HepG2 (cell line): ENCODE results near the gene ST6GALNAC4. TPM values are rescaled to one million over a fixed set of nuclear protein-coding genes. Genes with fewer than 3 reads are reported as not detected.

Source experiments
- FOSL2 ChIP-seq: sonication (generic); formaldehyde crosslinking; IDR thresholded peaks from 2 replicates; pipeline ENCODE4 v1.4.0; 2020; ENCODE audit warnings: missing genetic modification reagents
- GPBP1L1 ChIP-seq: sonication (generic); formaldehyde crosslinking; IDR thresholded peaks from 2 replicates; pipeline ENCODE4 v1.5.0; 2020; ENCODE audit warnings: mild to moderate bottlenecking, missing genetic modification reagents
- GTF2F1 ChIP-seq: fragments of 150-350 bp; IDR thresholded peaks from 2 replicates; pipeline ENCODE4 v1.6.1; 2014; ENCODE audit warnings: low read length
- HNF1A ChIP-seq, 2 experiments: sonication (generic) in 1 of 2; formaldehyde crosslinking in 1 of 2; IDR thresholded peaks; 2 replicates each; pipeline versions ENCODE4 v1.4.0 to v1.6.1; 2016 to 2020; ENCODE audit warnings: borderline replicate concordance in 1 of 2, low read depth in 1 of 2, mild to moderate bottlenecking in 1 of 2, missing genetic modification reagents in 1 of 2
- KAT2B ChIP-seq: fragments of 150-350 bp; IDR thresholded peaks from 2 replicates; pipeline ENCODE4 v1.6.1; 2014; ENCODE audit warnings: low read depth, low read length, borderline replicate concordance
- MYPOP ChIP-seq: sonication (generic); formaldehyde crosslinking; IDR thresholded peaks from 2 replicates; pipeline ENCODE4 v1.8.1; 2023; ENCODE audit warnings: mild to moderate bottlenecking, moderate library complexity, missing genetic modification reagents
- NCOR1 ChIP-seq: fragments of 200-600 bp; sonication (generic); IDR thresholded peaks from 2 replicates; pipeline ENCODE4 v1.7.0; 2017; ENCODE audit warnings: antibody characterized with exemption, low read length, borderline replicate concordance
- PAX8 ChIP-seq: sonication (generic); formaldehyde crosslinking; IDR thresholded peaks from 2 replicates; pipeline ENCODE4 v1.8.0; 2022; ENCODE audit warnings: mild to moderate bottlenecking, missing genetic modification reagents, borderline replicate concordance
- PRPF4 ChIP-seq: fragments of 200-400 bp; formaldehyde crosslinking; IDR thresholded peaks from 2 replicates; pipeline ENCODE4 v1.6.1; 2016; ENCODE audit warnings: low read length, low read depth; ENCODE audit not compliant: poor library complexity, severe bottlenecking
- RFX1 ChIP-seq: fragments of 450-650 bp; IDR thresholded peaks from 2 replicates; pipeline ENCODE4 v1.6.1; 2017
- RFX3 ChIP-seq: IDR thresholded peaks from 2 replicates; pipeline ENCODE4 v1.6.1; 2016; ENCODE audit warnings: missing biosample characterization, missing genetic modification reagents
- RNF219 ChIP-seq: sonication (generic); formaldehyde crosslinking; IDR thresholded peaks from 2 replicates; pipeline ENCODE4 v1.5.0; 2020; ENCODE audit warnings: mild to moderate bottlenecking, missing genetic modification reagents
- ZBTB25 ChIP-seq: IDR thresholded peaks from 2 replicates; pipeline ENCODE4 v1.6.1; 2018; ENCODE audit warnings: missing genetic modification reagents
- ZFP62 ChIP-seq: sonication (generic); formaldehyde crosslinking; IDR thresholded peaks from 2 replicates; pipeline ENCODE4 v1.4.0; 2020; ENCODE audit warnings: missing genetic modification reagents
- ZMAT3 ChIP-seq: sonication (generic); formaldehyde crosslinking; conservative IDR thresholded peaks from 2 replicates; pipeline ENCODE4 v1.7.0; 2021; ENCODE audit warnings: missing genetic modification reagents
- ZNF136 ChIP-seq: sonication (generic); formaldehyde crosslinking; IDR thresholded peaks from 2 replicates; pipeline ENCODE4 v1.8.1; 2022; ENCODE audit warnings: low read depth, mild to moderate bottlenecking, moderate library complexity, missing genetic modification reagents
- ZNF224 ChIP-seq: sonication (generic); formaldehyde crosslinking; IDR thresholded peaks from 2 replicates; pipeline ENCODE4 v1.5.0; 2020; ENCODE audit warnings: mild to moderate bottlenecking, missing genetic modification reagents
- ZNF558 ChIP-seq: sonication (generic); formaldehyde crosslinking; IDR thresholded peaks from 2 replicates; pipeline ENCODE4 v1.9.0; 2022; ENCODE audit warnings: mild to moderate bottlenecking, missing genetic modification reagents, borderline replicate concordance
- ZNF768 ChIP-seq: sonication (generic); formaldehyde crosslinking; IDR thresholded peaks from 2 replicates; pipeline ENCODE4 v1.4.0; 2020; ENCODE audit warnings: missing genetic modification reagents
- polyA plus RNA-seq, 8 experiments: library from polyadenylated mRNA; depleted of rRNA in 3 of 8; stranded (reverse) in 7 of 8; unstranded in 1 of 8; fragments of >200 nt; fragmentation: Illumina TruSeq in 4 of 8; extraction: Trizol in 4 of 8; gene quantifications; 2 replicates each; pipeline versions ENCODE4 v1.2.1 to v1.2.3, GENCODE V29; 2011 to 2016; ENCODE audit warnings: low read depth in 4 of 8, missing spikeins in 1 of 8, mixed read lengths in 1 of 8; ENCODE audit not compliant: insufficient read depth in 1 of 8
- total RNA-seq, 5 experiments: library from RNA; depleted of rRNA; stranded (reverse); fragments of >200 nt; fragmentation: Illumina TruSeq; extraction: Trizol; gene quantifications; 2 replicates each; pipeline ENCODE4 v1.2.3, GENCODE V29; 2016; ENCODE audit warnings: low read depth in 1 of 5

ST6GALNAC4 gene
- total and polyA plus RNA-seq, 2 of the 13 experiments (the other 11 are each of a cell fraction or from before 2014, with no cell fraction given), result 18.8 to 27.7 TPM

GRCh38 chr9:127943731-127944144 lies 26.9 kb upstream of the ST6GALNAC4 start (continued):
- TF ChIP-seq GTF2F1, result no peak
- TF ChIP-seq ZBTB25 (CRISPR knock-in tag), result 0 out of 2 replicates have a peak, but pooled peaks have one; percentile 23
- no peak for TF ChIP-seq MYPOP (CRISPR knock-in tag)
- TF ChIP-seq ZFP62 (CRISPR knock-in tag), result no peak
- TF ChIP-seq ZNF768 (CRISPR knock-in tag), result no peak
- TF ChIP-seq RFX1, result no peak
- TF ChIP-seq NCOR1, result no peak
- no peak for TF ChIP-seq HNF1A (IDR thresholded peaks at IDR 0.05; ENCODE audit: low read depth)
- TF ChIP-seq HNF1A (CRISPR knock-in tag; IDR thresholded peaks at IDR 0.05; ENCODE audit: borderline replicate concordance), result no peak
- no peak for TF ChIP-seq RNF219 (CRISPR knock-in tag)
- no peak for TF ChIP-seq ZNF558
- TF ChIP-seq GPBP1L1, result no peak
- TF ChIP-seq FOSL2 (CRISPR knock-in tag), result peak; percentile 47; the same call in 1 of the 2 replicates
- TF ChIP-seq PRPF4, result peak; percentile 30
- no peak for TF ChIP-seq ZNF224 (CRISPR knock-in tag)
- TF ChIP-seq PAX8, result no peak
- no peak for TF ChIP-seq RFX3
- TF ChIP-seq KAT2B, result no peak
- no peak for TF ChIP-seq ZNF136 (CRISPR knock-in tag)
- no peak for TF ChIP-seq ZMAT3
